ENCODE measurements around the gene SERPINA4.
A peak's percentile ranks its signal among the peaks of the same experiment; 100 is the strongest.

Gene SERPINA4

DNA sequence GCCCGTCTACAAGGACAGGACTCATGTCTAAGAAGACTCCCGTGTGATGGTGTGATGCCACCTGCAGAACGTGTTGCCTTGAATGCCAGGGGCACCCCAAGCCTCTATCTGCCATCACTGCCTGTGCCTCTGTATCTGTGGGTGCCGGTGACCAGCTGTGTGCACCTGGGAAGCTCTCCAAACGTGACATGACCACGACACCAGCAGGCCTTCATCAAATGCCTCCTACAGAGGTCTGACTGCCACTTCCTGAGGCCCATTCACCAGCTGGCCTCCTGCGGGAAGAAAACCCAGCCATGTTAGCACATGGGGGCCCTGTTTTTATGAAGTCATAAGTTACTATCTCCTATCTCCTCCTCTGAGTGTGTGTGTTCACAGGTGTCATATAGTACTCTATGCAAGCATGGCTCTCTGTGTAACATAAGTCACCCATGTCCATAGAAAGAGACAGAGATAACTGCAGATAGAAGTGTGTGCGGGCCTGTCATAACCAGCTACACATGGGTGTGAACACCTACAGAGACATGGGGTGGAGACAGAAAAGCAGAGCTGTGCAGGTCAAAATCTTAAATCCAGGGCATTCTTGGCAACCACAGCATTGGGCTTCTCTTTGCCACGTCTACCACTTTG, 18.3 kb upstream of the SERPINA4 start:
- DNase-seq = no peak

DNA sequence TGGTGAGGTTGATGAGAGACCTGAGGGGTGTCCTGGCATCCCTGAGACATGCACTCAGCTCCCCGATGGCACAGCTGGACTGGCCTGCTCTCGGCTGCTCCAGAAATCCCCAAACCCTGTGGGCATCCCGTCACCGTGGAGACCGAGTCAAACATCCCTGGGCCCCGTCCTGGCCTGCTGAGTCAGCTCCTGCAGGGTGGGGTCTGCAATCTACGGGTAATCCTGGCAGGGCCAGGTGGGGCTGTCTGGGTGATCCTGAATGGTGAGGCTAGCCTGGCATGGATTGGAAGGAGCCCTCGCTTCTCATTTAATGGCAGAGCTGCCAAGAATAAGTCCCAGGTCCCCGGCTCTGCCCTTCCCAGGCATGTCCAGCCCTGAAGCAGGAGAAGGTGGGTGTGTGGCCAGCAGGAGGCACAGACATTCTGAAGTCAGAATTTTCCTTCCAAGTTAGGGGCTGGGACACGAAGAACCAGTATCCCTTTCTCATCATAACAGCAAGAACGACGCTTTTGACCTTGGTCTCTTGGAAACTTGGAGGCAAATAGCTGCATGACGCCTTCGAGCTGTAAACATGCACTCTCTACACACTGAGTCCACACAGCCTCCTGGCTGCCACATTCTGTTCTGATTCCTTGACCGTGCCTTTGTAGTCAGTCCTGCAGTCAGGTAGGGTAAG, 17.7 kb upstream of the SERPINA4 start:
- DNase-seq = no peak

DNA sequence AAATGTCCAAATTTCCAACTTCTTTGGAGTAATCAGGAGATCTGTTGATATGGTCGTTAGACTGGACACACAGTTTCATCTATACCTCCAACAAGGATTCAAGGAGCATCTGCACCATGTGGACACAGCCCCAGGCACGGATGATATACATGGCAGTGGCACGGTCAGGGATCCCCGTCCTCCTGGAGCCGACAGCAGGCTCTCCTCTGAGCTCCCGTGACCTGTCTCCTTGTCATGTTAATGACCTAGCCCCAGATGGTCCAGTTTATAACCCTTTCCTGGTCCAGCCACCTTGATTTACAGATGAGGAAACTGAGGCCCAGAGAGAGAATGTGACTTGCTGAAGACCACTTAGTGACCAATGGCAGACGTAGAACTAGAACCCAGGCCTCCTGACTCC, 16.5 kb upstream of the SERPINA4 start:
- no peak for DNase-seq

DNA sequence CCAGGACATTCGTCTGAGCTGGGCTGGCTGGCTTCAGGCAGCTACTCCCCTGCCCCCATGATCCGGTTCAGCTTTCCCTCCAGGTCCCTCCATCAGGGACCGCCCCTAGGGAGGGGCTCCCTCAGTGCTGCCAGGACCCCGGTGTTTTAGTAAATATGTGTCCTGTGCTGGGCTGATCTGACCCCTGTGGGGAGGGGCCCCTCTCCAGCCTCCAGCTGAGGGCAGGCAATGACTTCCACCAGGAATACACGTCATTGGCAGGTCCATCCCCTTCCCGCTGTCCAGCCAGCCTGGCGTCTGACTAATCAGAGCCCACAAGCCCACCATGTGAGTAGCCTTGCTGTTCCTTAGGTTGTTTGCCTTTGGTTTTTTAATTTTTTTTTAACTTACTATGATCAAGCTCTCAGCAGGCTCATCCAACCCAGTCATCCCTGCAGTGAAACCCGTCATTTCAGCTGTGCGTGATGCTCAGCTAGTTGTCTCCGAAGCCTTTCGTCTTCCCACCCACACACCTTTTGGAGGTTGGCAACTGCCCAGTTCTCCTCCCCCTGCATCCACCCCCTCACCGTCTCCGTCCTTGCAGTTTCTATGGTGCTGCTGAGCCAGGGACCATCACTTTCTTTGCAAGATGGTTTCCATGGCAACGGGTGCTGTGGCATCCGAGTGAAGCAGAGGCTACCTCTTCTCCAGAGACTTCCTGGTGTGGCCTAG, 16.0 kb upstream of the SERPINA4 start:
- no peak for DNase-seq

DNA sequence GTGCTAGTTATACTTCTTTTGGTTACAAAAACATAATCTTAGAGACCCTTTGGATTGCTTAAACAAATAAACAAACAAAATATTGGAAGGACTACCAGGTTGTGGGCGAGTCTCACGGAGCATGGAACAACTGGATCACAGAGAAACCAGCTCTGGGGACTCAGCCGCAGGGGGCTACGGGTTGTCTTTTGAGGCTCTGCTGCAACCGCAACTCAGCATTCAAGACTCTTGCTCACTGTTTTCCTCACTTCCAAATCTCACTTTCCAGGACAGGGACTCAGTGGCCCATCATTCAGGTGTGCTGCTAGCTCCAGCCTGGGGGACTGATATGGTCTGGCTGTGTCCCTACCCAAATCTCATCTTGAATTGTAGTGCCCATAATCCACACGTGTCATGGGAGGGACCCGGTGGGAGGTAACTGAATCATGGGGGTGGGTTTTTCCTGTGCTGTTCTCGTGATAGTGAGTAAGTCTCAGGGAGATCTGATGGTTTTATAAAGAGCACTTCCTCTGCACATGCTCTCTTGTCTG, 14.0 kb upstream of the SERPINA4 start:
- no peak for DNase-seq

DNA sequence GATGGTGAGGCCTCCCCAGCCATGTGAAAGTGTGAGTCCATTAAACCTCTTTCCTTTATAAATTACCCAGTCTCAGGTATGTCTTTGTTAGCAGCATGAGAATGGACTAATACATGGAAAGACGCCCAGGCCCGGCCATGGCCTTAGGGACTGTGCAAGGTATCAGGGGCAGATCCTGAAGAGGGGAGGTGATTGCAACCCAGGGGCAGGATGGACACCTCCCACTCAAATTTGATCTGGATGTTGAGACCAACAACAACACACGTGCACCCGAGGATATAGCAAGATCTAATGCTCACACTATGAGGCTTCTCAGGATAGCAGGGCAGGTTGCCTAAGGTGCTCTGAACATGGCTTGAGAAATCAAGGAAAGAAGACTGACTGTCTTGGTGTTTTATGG, 13.5 kb upstream of the SERPINA4 start:
- DNase-seq = no peak

DNA sequence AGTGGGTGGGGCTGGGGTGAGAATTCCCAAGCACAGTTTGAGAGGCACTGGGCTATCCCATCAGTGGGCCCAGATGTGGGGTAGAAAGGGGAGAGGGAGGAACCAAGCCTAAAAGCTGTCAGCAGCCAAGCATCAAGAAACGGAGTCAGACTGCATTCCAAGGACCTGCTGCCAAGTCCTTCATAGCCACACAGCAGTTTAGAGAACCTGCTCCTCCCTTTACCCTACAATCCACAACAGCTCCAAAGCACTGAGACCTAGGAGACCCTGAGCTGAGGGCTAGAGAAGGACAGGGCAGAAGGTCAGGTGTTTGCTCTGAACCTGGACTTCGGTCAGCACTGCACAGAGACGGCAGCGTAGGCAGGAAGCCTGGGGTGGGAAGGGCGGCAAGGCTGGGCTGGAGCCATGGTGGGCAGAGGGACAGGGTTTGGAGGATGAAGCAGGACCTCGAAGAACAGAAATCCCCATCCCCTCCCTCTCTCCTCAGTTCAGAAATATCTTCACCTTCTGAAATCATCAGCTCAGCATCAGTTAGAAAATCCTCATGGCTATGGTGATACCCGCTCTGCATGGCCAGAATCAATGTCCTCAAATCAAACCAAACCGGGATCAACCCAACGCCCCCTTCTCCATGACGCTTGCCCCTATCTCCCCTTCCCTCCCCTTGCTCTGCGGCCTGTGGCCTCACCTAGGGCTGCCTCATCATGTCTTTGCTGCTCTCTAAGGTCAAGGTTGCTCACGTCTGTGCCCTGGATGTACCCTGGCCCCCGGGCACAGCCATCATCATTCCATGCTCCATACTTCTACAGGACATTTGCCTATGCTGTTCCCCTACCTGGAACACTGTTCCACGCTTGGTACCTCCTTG, 12.9 kb upstream of the SERPINA4 start:
- no peak for DNase-seq

DNA sequence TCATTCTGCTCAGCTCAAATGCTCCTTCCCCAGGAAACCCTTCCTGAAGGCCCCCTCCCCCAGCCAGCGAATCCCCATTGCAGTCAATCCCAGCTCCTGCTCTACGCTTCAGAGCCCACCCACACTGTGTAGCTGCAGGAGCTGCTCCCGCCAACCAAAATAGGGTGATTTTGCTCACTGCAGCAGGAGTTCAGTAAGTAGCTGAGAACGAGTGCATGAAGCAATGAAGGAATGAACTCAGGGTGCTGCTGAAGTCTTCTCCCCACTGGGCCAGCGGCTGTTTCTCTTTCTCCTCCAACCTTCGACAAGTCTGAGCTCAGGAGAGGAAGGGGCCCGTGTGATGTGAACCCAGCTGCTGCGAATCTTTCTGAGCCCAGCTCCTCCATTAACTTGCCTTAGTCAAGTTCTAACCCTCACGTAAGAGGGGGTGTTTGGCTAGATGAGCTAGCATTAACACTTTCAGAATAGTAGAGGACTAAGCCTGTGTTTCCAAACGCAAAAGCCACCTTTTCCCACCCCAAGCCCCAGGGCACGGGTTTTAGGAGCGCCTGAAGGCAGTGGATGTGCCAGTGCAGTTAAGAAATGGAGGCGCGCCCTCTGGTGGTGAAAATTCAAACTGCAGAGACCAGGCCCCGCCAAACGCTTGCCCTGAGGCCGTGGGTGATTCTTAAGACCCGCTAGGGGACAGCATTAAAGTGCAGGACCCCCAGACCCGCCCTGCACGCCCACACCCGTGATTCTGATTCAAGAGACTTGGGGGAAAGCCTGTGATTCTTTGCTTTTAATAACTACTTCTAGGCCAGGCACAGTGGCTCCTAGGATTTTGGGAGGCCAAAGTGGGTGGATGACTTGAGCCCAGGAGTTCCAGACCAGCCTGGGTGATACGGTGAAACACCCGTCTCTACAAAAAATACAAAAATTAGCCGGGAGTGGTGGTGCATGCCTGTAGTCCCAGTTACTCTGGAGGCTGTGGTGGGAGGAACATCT, 11.9 kb upstream of the SERPINA4 start:
- DNase-seq = peak in 1 of 2 experiments; percentile 61

DNA sequence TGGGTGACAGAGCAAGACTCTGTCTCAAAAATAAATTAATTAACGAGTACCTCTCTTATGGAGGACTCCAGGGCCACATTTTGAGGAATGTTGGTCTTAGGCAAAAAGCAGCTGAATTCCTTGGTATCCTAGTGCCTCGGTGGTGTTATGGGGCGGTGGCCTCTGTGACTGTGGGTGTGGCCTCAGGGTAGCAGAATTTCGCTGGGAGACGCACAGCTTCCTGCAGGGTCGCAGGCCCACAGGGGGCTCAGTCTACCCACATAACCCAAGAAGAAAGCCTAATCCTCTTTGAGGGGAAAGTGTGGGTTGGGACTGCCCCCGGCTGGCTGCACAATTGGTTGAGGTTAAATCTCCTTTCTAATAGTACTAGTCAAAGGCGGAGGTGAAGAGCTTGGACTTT, 11.2 kb upstream of the SERPINA4 start:
- DNase-seq = no peak

DNA sequence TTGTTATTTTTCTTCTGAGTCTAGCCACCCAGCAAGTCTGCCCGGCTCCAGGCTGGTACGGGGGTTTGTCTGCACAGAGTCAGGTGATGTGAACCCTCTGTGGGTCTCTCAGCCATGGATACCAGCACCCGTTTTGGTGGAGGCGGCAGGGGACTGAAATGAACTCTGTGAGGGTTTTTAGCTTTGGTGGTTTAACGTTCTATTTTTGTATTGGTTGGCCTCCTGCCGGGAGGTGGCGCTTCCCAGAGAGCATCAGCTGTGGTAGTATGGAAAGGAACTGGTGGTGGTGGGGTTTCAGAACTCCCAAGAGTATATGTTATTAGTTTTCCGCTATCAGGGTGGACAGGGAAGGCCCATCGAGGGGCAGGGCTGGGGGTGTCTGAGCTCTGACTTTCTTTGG, 5.3 kb upstream of the SERPINA4 start:
- no peak for DNase-seq

DNA sequence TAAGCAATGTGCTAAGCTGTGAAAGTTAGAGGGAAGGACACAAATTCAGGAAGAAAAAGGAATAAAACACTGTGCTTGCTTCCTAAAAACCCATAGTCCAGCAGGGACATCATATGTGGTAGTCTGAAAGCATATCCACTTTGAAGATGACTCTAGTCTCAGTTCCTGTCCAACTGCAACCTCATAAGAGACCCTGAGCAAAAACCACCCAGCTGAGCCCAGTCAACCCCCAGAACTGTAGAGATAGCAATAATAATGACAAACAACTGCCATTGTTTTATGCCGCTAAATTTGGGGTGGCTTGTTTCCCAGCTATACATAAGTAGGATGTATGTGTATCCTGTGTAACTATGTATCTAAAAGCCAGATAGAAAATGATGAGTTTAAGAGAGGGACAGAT, 3.9 kb upstream of the SERPINA4 start:
- no peak for DNase-seq

DNA sequence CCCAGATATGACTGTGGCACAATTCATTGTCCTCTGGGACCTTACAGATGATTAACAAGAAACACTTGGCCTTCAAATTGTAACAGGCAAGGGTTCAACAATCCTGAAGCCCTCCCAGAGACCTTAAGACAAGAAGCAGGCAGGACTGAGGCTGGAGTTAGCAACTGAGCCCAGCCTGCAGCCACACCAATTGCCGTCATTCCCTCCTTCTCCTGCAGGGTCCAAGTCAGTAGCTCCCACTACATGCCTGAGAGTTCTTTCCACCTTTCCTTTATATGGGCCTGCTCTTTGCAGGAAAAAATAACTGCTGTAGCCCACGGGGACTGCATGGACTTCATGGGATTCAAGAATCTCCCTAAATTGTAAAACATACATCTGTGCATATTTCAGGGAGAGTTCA, 2.4 kb upstream of the SERPINA4 start:
- DNase-seq = no peak

DNA sequence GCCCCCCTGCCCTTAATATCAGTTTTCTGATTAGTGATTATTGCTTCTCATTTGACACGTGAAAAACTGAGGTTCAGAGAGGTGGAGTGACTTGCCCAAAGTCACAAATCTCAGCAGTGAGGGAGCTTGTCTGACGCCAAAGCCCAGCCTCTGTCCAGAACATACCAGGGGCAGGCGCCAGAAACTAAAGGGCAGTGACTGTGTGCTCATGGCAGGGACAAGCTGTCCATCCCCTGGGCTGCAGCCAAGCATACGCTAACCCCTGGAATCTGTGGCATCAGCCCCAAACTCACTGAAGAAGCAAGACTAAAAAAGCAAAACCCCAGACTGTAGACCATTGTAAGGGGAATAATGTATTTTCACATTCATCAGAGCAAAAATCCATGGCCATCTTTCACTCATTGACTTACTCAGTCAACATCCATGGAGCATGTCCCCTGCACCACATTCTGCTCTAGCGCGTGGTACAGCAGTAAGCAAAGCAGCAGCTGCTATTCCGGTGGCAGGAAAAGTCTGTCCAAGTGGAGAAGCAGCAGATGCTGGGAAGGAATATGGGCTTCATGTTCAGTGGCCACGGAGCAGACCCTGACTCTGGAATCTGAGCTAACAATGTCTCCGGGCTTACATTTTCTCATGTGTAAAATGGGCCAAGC, 1.5 kb upstream of the SERPINA4 start:
- DNase-seq = no peak

DNA sequence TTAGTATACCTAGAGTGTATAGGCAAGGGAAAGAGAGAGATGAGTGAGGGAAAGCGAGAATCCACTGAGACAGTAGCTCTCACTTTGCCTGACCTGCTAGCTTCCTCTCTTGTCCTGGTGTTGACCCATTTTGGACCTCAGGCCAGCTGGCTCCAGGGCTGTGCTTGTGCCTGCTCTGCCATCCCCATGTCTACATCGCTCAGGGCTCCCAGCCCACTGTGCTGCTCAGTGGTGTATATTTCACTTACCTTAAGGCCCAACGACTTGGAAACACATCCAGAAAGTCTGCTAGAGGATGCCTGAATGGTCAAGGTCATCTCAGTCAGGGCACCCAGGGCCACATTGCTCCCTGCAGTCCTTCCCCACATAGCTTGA, 964 bp upstream of the SERPINA4 start:
- DNase-seq = no peak

DNA sequence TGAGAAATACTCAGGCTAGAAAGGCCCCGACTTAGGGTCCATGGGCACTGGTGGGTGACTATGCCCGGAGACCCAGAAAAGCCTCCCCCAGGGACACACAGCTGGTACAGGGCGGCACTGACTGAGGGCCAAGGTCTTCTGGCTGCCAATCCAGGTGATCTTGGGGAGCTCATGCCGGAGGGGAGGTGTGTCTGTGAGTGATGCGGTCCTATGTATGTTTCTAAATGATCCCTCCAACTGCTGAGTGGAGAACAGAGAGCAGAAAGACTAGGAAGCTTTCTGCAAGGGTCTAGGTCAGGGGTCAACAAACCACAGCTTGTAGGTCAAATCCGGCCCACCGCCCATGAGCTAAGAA, 391 bp downstream of the SERPINA4 start:
- no peak for DNase-seq

DNA sequence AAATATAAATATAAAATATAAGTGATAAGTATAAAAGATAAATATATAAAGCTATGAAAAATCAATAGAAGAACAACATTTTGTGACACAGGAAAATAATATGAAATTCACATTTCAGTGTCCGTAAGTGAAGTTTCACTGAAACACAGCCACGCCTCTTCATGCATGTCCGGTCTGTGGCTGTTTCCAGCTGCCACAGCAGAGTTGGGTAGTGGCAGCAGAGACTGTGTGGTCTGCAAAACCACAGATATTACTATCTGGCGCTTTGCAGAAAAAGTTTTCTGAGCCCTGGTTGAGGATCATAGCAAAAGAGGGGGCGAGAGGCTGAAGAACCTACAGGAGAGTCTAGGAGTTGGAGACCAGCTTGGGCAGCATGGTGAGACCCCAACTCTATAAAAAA, 780 bp downstream of the SERPINA4 start:
- no peak for DNase-seq

DNA sequence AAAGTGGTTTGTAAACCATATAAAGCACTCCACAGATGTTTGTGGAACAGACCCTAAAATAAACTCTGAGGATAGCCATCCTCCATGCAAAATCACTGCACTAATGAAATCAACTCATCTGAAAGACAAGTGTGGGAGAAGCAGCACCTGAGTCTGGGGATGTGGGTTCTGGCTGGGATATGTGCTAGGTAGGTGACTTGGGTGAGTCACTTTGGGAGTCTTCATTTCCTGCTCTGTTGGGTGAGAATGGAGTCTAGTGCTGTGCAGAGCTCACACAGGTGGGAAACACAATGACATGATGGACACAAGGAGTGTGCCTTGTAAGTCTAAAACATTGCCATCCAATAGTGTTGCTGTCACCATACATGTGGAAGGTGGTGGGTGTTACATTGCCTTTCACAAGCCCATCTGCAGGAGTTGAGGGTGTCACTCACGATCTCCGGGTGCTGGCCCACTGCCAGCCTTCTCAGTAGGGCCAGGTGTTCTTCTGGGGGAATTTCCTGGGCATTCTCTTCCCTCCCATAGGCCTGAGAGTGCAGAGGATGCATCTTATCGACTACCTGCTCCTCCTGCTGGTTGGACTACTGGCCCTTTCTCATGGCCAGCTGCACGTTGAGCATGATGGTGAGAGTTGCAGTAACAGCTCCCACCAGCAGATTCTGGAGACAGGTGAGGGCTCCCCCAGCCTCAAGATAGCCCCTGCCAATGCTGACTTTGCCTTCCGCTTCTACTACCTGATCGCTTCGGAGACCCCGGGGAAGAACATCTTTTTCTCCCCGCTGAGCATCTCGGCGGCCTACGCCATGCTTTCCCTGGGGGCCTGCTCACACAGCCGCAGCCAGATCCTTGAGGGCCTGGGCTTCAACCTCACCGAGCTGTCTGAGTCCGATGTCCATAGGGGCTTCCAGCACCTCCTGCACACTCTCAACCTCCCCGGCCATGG, 2.0 kb downstream of the SERPINA4 start:
- DNase-seq = no peak

DNA sequence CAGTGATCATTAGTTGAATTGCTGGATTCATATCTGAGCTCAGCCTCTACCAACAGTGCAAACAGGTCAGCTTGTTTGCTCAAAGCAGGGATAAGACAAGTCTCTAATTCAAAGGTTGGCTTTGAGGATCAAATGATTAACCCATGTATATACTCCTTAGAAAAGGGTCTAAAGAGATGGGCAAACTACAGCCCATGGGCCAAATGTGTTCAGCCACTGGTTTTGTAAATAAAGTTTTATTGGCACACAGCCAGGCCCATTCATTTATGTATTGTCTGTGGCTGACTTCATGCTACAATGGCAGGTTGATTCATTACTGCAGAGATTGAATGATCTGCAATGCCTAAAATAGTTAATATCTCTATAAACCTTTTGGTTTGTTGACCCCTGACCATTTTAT, 3.1 kb downstream of the SERPINA4 start:
- no peak for DNase-seq

DNA sequence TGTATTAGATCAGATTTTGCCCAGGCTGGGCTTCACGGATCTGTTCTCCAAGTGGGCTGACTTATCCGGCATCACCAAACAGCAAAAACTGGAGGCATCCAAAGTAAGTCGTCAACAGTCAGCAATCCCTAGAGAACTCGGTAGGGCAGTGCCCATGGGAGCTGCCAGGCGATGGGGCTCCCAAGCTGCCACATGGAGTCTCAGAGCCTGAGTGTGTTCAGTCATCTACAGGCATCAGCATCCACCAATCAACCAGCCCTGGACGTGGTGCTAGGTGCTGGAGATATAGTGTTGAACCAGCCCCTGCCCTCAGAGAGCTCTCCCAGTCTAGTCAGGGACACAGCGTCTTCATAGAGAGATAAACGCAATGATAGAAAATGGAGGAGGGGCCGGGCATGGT, 6.9 kb downstream of the SERPINA4 start:
- DNase-seq = no peak

DNA sequence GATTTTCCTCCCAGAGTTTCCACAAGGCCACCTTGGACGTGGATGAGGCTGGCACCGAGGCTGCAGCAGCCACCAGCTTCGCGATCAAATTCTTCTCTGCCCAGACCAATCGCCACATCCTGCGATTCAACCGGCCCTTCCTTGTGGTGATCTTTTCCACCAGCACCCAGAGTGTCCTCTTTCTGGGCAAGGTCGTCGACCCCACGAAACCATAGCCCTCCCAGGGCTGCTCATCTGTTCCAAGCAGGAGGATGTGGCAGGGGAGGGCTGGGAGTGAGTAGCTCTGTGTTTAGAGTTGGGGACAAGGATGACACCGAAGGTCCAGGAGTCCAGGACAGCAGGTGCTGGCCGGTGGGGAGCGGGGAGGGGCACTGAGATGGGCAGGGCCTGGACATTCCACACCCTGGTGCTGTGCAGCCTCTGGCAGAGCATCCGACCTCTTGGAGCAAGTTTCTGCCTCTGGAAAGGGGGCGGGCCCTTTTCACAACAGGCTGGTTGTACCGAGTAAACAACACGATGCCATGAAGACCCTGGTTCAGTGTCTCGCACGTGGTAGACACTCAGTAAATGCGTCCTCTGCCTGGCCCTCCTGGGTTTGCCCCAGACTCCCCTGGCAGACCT, 8.2 kb downstream of the SERPINA4 start:
- DNase-seq = no peak
